ENCODE data around the gene OCA2.

The OCA2 gene

DNA sequence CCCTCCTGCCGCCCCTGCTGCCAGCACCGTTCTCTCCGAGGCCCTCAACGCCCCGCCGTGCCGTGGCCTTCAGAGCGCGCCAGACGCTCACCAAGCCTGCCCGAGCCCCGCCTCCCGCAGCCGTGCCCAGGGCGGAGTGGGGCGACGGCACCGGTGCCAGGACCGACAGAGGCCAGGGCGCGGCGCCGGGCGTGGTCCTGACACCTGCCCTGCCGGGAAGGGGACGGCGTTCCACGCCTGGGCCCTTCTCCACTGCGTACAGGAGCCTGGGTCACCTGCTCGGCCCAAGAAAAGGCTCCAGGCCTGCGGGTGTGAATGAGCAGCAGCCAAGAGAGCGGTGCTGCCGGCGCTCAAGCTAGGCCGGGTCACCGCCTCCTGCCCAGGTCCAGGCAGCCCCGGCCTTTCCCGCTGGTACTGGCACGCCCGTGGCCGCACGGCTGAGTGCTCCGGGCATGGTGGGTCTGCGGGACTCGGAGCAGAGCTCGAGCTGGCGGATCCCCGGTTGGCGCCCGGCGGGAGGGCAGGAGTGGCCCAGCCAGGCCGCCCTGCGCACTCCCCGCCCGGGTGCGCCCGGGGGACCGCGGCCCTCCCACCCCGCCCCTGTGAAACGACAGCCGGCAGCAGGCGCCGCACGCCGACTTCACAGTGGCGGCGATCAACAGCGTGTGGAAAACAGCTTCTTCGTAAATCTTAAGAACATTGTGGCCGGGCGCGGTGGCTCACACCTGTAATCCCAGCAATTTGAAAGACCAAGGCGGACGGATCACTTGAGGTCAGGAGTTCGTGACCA, 4.2 kb downstream of the OCA2 start:
- no peak for DNase-seq (ENCODE audit: low spot score)

DNA sequence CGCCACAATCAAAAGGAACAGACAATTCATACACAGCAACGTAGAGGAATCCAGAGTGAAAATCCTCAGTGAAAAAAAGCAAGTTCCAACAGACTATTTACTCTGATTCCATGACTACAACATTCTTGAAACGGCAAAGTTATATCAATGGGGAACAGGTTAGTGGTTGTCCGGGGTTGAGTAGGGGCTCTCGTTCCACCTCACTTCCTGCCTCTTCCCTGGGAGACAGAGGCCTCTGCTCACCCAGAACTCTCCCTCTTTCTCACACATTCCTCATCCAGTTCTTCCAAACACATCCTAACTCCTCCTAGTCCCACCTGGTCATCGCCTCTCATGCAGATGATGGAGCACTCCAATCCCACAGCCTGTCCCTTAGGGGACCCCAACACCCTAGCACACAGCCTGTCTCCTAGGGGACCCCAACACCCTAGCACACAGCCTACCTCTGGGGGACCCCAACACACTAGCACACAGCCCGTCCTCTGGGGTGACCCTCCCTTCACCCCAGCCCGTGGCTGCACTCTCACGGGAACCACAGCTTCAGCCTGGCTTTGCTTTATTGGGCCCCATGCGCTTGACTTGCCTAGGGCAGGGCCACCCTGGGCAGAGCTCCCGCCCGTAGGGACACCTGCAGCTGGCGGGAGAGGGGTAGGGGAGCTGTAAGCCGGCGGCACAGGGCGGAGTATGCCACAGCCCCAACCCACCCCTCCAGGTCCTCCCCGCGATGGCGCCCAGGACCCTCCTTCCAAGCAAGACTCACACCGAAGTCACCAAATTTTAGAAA, 5.2 kb downstream of the OCA2 start:
- no peak for DNase-seq (ENCODE audit: low spot score)
- TF ChIP-seq, protein P1, sequence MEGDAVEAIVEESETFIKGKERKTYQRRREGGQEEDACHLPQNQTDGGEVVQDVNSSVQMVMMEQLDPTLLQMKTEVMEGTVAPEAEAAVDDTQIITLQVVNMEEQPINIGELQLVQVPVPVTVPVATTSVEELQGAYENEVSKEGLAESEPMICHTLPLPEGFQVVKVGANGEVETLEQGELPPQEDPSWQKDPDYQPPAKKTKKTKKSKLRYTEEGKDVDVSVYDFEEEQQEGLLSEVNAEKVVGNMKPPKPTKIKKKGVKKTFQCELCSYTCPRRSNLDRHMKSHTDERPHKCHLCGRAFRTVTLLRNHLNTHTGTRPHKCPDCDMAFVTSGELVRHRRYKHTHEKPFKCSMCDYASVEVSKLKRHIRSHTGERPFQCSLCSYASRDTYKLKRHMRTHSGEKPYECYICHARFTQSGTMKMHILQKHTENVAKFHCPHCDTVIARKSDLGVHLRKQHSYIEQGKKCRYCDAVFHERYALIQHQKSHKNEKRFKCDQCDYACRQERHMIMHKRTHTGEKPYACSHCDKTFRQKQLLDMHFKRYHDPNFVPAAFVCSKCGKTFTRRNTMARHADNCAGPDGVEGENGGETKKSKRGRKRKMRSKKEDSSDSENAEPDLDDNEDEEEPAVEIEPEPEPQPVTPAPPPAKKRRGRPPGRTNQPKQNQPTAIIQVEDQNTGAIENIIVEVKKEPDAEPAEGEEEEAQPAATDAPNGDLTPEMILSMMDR (IDR thresholded peaks at IDR 0.05; ENCODE audit: extremely low read depth, missing control alignments) = no peak

More for the DNA sequence above, 4.2 kb downstream of the OCA2 start:
- TF ChIP-seq, protein P1 (IDR thresholded peaks at IDR 0.05; ENCODE audit: extremely low read depth, missing control alignments) = no peak

DNA sequence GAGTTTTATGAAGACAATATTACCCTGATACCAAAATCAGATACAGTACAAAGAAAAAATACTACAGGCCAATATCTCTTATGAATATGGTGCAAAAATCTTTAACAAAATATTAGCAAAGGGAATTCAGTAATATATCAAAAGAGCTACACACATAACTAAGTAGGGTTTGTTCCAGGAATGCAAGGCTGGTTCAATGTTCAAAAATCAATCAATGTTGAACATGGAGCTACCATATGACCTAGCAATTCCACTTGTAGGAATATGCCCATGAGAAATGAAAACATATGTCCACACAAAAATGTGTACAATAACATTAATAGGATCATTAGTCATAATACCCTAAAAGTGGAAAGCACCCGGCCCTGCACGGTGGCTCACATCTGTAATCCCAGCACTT, 7.8 kb downstream of the OCA2 start:
- DNase-seq (ENCODE audit: low spot score) = no peak

DNA sequence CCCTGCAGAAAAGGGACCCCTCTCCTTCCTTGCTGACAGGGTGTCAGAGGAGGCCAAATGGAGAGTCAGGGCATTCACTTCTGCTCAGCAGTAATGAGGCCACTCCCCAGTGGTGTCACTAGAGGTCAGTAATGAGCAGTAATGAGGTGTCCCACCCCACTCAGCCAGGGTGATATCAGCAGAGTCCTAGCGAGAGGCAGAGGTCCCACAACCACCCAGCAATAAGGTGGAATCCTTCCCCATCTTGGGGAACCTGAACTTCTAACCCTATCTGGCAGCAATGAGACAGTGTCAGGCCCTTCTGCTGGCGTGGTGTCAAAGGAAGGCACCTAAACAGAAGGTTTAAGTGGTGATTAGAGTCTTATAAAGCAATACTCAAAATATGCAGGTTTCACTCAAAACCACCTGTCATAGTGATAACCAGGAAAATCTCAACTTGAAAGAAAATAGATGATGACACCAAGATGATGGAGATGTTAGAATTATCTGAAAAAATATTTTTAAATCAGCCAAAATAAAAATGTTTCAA, 12.9 kb downstream of the OCA2 start:
- TF ChIP-seq, protein P1 (IDR thresholded peaks at IDR 0.05; ENCODE audit: extremely low read depth, missing control alignments) = peak; percentile 66
- peak; percentile 86 for DNase-seq (ENCODE audit: low spot score)

More for the DNA sequence above, 7.8 kb downstream of the OCA2 start:
- TF ChIP-seq, protein P1 (IDR thresholded peaks at IDR 0.05; ENCODE audit: extremely low read depth, missing control alignments) = no peak

DNA sequence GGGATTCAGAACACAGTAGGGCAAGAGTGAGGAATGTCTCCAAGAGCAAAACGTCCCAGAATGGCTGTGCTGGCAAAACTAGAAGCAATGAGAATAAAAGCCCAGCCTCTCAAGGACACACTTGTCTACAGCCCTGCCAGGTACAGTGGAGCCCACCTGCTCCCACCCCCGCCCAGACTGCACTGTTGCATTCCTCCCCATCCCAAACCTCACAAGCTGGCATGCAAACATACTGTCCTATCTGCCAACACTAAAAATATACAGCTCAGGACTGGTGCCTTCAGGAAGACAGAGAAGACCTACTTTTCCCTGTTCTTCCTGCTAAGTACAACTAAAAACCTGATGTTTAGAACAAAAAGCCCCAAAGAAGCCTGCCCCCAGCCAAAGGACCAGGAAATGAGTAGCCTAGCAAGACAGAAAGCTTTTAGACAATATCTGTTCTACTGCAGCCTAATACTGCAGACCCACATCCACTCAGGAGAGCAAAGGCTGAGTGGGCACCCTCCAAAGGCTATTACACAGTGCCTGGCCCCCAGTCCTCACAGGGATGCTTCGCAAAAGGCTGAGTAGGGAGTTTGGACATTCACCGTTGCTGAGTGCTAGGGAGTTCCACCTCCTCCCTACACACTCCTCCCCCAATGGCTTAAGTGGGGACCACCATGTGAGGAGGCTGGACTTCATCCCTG, 13.5 kb downstream of the OCA2 start:
- DNase-seq (ENCODE audit: low spot score) = no peak
- TF ChIP-seq, protein P1 (IDR thresholded peaks at IDR 0.05; ENCODE audit: extremely low read depth, missing control alignments) = no peak

DNA sequence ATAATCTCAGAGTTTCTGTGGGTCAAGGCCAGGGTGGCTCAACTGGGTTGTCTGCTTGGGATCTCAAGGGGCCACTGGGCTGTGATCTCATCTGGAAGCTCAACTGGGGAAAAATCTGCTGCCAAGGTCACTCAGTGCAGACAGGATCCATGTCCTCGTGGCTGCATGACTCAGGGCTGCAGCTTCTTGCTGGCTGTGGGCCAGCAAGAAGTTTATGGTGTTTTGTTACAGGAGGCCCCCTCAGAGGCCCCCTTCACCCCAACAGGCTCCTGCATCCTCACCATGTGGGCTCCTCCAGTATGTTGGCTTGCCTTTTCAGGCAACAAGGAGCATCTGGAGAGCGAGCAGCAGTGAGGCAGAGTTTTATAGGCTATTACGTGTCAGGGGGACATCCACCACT, 14.6 kb downstream of the OCA2 start:
- TF ChIP-seq, protein P1 (IDR thresholded peaks at IDR 0.05; ENCODE audit: extremely low read depth, missing control alignments) = no peak
- no peak for DNase-seq (ENCODE audit: low spot score)

Data from GM20000 (cell line).